C4-2B (cell line): ENCODE results near the gene ZBP1.

Experiments
- H3K27ac ChIP-seq: fragments of 450-650 bp; 2 replicates; pipeline ENCODE4 v1.5.1; 2017
- CTCF ChIP-seq: fragments of 450-650 bp; conservative IDR thresholded peaks from 2 replicates; pipeline ENCODE4 v1.5.1; 2017; ENCODE audit warnings: mild to moderate bottlenecking
- ZFX ChIP-seq: fragments of 450-650 bp; IDR thresholded peaks from 2 replicates; pipeline ENCODE4 v1.6.1; 2017

Gene ZBP1

GRCh38 chr20:57656821-57657534, 36.8 kb upstream of the ZBP1 start:
- TF ChIP-seq ZFX, result no peak
- TF ChIP-seq CTCF, result no peak
- no peak overlapping the region; the same call in 1 of the 2 replicates for H3K27ac ChIP-seq

DNA sequence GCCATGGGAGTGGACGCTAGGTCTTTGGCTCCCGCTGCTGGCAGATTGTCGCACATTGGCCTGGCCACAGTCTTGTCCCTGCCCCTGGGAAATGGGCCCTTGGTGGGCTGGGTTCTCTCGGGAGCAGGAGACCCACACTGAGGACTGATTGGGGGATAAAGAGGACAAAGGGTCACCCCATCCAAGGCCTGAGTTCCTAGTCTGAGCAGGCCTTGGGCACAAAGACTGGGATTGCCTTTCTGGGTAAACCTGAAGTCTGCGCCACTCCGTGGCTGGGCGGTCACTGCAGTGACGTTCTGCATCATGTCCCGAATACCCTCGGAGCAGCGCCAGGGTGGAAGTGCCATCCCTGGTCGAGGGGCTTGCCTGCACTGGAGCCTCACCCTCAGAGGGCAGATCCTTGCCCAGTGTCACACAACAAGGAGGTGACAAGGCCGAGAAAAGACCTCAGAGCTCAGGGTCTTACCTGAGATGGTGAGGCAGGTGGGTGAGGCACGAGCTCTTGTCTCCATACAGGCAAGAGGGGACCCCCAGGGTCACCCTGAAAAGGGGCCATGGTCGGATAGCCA, 36.1 kb upstream of the ZBP1 start:
- H3K27ac ChIP-seq, result no peak overlapping the region
- no peak for TF ChIP-seq ZFX
- no peak for TF ChIP-seq CTCF

- TF ChIP-seq ZFX (no peak), CTCF (no peak)
- H3K27ac ChIP-seq, result no peak overlapping the region
Observed at GRCh38 chr20:57655809-57656155, 35.6 kb upstream of the ZBP1 start.

- TF ChIP-seq ZFX (no peak), CTCF (no peak)
- no peak overlapping the region for H3K27ac ChIP-seq
Observed at GRCh38 chr20:57654998-57655808, 35.0 kb upstream of the ZBP1 start.

DNA sequence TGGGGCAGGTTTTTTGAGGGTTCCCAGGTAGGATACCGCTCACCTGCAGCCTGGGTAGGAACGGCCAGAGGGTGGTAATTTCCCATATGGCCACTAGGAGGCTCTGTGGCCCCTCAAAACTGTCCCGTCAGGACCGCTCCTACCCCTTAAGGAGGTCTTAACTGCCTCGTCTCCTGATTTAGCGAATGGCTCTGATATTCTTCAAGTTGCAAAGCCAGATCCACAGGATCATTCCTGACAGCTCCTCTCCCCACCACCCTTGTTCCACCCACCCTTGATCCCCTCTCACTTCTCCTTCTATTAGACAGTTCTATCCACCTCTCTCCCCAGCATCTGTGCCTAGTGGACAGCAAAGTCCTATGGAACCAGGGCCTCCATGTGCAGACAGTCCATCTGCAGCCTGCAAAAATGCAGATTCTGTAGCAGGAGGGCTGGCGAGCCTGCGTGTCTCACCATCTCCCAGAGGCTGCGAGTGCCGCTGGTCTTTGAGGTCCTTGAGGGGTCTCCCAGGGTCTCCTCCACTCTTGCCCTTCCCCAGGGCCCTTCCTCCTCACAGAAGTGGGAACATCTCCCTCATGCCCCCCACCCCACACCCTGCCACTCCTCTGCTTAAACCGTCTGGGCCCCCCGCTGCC, 34.3 kb upstream of the ZBP1 start:
- TF ChIP-seq CTCF (peak; percentile 89), ZFX (no peak)
- H3K27ac ChIP-seq, result no peak overlapping the region

GRCh38 chr20:57653910-57654309, 33.7 kb upstream of the ZBP1 start:
- no peak overlapping the region for H3K27ac ChIP-seq
- no peak for TF ChIP-seq ZFX

DNA sequence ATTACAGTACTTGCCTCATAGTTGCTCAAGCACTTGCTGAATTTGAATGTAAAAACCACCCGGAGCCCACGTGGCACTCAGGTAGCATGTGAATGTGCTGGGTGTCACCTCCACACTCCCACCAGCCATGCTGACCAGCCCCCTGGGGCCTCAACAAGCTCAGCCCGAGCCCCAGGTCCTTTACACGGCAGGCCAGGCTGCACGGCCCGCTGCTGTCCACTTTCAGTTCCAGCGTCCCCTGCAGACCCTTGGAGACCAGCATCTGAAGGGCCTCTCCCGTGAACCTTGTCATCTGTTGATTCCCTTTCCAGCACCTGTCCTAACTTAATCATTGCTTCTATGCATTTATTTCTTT, 33.3 kb upstream of the ZBP1 start:
- TF ChIP-seq CTCF (no peak), ZFX (no peak)
- no peak overlapping the region for H3K27ac ChIP-seq
